Stimulated activated naive CD4-positive, alpha-beta T cell treated with Interleukin-2 at 50 U/mL for 16 hours (primary cell): ENCODE data around the gene NPNT.

Source experiments
- DNase-seq: peaks from one replicate; lab custom pipeline; 2025; lab: John Stamatoyannopoulos, UW

The NPNT gene

GRCh38 chr4:105912633-105913032 is 17.4 kb downstream of the NPNT start:
- no peak for DNase-seq

- DNase-seq, result no peak
Observed at GRCh38 chr4:105917171-105917685, 22.0 kb downstream of the NPNT start.

GRCh38 chr4:105921301-105921700 is 26.0 kb downstream of the NPNT start:
- DNase-seq, result no peak

GRCh38 chr4:105923497-105924238 is 28.4 kb downstream of the NPNT start:
- DNase-seq, result no peak

- DNase-seq, result no peak
Observed at GRCh38 chr4:105924341-105924740, 29.1 kb downstream of the NPNT start.

GRCh38 chr4:105930698-105931097 is 35.4 kb downstream of the NPNT start:
- no peak for DNase-seq

- DNase-seq, result no peak
Observed at GRCh38 chr4:105933083-105933482, 37.8 kb downstream of the NPNT start.

GRCh38 chr4:105934386-105934785 is 39.1 kb downstream of the NPNT start:
- no peak for DNase-seq

GRCh38 chr4:105936901-105937300 is 41.6 kb downstream of the NPNT start:
- no peak for DNase-seq

GRCh38 chr4:105937759-105938158 is 42.5 kb downstream of the NPNT start:
- DNase-seq, result no peak

GRCh38 chr4:105943234-105943633 is 48.0 kb downstream of the NPNT start:
- DNase-seq, result no peak

GRCh38 chr4:105944540-105944939 is 49.3 kb downstream of the NPNT start:
- DNase-seq, result no peak

GRCh38 chr4:105946771-105947170 is 51.5 kb downstream of the NPNT start:
- no peak for DNase-seq

GRCh38 chr4:105950701-105951100 is 55.4 kb downstream of the NPNT start:
- DNase-seq, result no peak

- no peak for DNase-seq
Observed at GRCh38 chr4:105951198-105951597, 55.9 kb downstream of the NPNT start.

GRCh38 chr4:105952591-105952990 is 57.3 kb downstream of the NPNT start:
- DNase-seq, result no peak

- no peak for DNase-seq
Observed at GRCh38 chr4:105956569-105956968, 61.3 kb downstream of the NPNT start.

GRCh38 chr4:105957680-105958079 is 62.4 kb downstream of the NPNT start:
- no peak for DNase-seq

GRCh38 chr4:105963461-105964400 is 68.5 kb downstream of the NPNT start:
- no peak for DNase-seq

- DNase-seq, result no peak
Observed at GRCh38 chr4:105965183-105965800, 70.0 kb downstream of the NPNT start.

- DNase-seq, result no peak
Observed at GRCh38 chr4:105966051-105966450, 70.8 kb downstream of the NPNT start.

GRCh38 chr4:105967058-105967658 is 71.9 kb downstream of the NPNT start:
- DNase-seq, result no peak
